T-helper 2 cell (primary cell): Measurements from ENCODE around the gene OLFM1.
A peak's percentile ranks its signal among the peaks of the same experiment; 100 is the strongest.

Experiments used
- DNase-seq, 5 experiments: peaks; one replicate each; pipeline versions ENCODE4 v3.0.0 to v3.0.0-alpha.2; 2012 to 2022
- total RNA-seq, 2 donors: gene quantifications; one replicate each; lab custom pipeline; 2026; lab: John Stamatoyannopoulos, UW

OLFM1 gene
- total RNA-seq = 0 to 0.07 reads per million in 2 donors

DNA sequence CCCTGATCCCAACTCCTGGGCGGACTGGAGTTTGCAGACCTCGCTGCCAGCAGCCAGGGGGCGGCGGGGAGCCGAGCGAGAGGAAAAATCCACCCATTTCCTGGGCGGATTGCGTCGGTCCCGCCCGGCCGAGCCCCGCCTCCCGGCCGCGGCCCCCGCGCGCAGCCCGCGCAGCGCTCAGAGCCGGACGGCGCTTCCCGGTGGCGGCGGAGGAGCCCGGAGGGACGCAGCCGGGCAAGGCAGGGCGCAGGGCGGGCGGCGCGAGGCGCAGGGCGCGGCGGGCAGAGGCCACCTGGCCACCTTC lies at the start of gene OLFM1:
Gene OLFM1, plus strand, starts transcription at position 180 of the 304 bp plus-strand sequence. CDS start 322 bp downstream, outside the sequence.
- peak in 1 of 5 experiments; percentile 14 for DNase-seq

DNA sequence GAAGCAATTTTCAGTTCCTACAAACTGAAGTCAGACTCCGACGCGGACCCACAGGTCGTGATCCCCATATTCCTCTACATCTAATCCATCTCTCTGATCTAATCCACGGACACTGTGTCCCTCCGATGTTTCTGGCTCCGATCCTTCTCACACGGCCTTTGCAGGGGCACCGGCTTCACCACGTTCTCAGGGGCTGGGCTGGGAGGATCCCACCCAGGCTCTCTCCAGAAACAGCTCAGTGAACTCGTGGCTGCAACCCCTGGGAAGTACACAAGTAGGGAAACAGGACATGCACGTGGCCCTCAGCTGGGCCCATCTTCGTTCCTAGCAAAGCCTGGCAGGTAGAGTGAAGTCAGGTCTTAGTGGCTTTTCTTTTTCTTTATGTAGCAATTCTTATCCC lies 49.1 kb upstream of the OLFM1 start:
- no peak for DNase-seq

DNA sequence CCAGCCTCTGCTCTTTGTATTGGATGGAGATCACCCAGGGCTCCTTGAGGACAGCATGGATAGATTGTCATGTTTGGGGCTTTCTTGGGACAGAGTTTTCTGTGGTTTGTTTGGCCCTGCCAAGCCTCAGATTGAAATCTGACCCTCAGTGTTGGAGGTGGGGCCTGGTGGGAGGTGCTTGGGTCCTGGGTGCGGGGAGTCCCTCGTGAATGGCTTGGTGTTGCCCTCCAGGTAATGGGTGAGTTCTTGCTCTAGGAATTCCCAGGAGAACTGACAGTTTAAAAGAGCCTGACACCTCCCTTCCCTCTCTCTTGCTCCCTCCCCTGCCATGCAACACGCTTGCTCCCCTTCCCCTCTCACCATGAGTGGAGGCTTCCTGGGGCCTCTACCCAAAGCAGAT lies 48.6 kb upstream of the OLFM1 start:
- DNase-seq = no peak

DNA sequence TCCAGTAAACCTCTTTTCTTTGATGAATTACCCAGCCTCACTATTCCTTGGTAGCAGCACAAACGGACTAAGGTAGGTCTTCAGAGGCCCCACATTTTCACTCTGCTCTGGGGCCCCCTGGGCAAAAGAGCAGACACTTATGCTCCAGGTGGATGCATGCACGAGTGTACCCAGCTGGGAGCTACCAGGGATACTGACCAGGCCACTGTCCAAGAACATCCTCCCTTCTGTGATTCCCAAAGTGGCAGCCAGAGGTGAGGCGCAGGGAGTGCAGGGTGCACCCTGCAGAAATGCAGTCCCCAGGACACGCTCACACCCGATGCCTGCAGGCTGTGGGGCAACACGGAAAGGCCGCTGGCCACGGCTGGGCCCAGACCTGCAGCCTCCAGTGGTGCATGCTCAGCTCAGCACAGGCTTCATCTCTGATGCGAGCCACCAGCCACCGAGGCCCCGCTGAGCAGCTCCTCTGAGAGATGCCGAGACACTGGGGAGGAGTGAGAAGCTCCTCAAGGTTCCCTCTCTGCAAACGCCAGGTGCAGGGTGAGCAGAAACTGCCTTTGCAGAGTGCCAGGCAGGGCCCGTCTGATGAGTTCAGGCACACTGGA lies 48.1 kb upstream of the OLFM1 start:
- no peak for DNase-seq

DNA sequence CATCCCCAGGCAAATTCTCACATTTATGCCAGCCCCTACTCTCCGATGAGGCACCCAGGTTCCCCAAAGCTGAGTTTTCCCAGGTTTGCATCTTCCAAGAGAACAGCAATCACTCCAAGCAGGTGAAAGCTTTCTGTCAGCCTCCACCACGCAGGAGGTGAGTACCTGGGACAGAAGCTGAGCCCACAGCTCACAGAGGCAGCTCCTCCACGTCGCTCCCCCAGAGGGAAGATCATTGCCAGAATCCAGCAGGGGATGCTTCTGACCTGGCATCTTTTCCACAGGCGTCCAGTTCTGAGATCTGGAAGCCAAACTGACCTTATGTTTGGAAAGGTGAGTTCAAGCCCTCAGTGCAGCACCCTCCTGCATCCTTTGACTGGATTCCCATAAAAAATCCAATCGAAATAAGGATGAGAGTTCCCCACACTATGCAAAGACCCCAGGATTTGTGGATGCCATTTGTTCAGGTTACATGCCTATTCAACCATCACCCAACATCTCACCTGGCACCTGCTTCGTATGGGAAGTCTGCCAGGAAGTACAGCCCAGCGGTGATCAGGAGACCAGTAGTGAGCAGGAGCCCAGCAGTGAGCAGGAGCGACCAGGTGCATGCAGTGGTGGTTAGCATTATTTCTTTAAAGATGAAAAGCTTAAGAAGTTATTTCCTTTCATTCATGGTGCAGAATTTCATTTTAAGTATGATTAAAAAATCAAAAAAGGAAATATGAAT lies 47.4 kb upstream of the OLFM1 start:
- DNase-seq = no peak

DNA sequence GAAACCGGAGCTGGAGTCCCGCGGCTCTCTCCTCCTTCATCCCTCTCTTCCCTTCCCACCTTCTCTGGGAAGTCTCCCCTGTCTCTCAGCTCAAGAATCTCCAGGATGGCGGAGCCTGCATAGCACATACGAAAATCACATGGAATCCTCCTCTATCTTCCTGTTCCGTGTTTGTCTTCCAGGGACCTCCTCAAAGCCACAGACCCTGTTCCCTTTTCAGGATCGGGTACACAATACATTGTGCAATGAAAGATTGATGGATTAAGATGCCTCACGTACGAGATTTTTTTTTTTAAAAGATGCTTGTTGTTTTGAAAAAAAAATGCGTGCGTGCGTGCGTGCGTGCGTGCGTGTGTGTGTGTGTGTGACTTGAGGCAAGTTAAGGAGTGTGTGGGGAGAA lies 46.6 kb upstream of the OLFM1 start:
- no peak for DNase-seq

DNA sequence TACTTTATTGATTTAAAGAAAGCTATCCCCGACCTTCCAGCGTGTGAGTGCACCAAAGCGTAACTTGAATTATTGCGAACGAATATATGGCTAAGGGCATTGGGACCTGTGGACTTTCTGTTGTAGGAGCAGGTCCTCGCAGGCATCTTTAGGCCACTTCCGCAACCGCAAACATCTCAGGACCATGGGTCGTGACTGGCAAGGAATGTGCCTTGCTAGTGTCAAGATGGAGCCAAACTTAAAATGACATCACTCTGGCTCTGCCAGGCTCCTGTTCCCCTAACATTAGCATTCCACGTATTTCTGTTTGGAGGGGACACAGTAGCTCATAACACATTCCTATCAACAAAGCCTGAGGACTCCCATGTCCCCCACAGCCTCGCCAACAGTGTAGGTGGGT lies 44.1 kb upstream of the OLFM1 start:
- DNase-seq = no peak

DNA sequence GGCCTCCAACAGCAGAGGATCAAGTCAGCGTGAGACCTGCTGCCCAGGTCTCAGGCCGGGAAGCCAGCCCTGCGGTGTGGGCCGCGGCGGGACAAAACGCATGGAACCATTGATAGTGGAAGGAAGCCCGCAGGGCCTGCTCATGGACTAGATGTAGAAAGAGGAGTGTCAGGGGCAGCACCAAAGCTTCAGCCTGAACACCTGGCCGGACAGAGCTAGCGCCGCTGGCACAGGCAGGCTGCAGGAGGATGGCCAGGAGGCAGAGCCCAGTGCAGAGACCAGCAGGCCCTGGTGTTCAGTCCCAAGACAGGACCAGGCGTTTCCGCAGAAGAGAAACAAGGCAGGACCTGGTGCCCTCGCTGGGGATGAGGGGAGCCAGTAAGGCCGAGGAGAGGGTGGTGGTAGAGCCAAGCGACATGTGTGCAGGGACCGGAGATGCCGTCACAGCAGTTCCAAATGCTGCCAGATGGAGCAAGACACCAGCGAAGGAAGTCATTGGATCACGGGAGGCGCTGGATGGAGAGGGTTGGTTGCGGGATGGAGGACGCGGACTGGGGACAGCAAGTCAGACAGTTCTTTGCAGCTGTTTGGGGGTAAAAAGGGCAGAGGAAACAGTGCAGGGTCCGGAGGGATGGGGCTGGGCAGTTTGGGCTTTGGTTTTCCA lies 42.1 kb upstream of the OLFM1 start:
- no peak for DNase-seq

DNA sequence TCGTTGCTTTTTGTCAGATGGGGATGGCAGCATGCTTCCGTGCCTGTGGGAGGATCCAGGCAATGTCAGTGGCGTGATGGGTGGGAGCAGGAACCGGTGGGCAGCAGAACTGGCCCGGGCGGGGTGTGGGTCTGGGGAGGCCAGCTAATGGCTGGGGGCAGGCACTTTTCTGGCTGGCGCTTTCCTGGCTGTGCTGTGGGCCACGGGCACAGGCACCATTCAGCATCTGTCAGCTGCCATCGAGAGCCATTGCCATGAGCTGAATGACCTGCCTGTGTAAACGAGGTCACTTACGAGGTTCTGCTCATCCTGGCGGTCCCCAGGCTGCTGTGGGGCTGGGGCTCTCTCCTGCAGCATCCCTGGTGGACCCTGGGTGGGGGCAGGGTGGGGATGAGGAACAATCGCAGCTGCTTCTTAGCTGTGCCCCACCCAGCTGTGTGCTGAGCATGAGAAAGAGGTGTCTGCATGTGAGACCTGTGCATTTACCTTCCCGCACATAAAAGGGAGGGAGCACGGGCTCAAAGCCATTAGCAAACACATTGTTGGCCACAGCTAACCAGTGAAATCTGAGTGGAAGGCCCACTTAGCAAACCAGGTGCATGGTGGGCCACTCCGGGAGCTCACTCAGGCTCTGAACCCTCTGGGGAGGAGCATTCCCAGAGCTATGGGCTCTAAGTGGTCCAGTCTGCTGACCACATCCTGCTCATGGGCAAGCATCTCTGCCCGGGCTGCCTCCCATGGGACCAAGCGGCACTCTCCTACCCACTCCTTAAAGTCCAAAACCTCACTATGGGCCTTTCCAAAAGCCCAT lies 41.3 kb upstream of the OLFM1 start:
- no peak for DNase-seq

DNA sequence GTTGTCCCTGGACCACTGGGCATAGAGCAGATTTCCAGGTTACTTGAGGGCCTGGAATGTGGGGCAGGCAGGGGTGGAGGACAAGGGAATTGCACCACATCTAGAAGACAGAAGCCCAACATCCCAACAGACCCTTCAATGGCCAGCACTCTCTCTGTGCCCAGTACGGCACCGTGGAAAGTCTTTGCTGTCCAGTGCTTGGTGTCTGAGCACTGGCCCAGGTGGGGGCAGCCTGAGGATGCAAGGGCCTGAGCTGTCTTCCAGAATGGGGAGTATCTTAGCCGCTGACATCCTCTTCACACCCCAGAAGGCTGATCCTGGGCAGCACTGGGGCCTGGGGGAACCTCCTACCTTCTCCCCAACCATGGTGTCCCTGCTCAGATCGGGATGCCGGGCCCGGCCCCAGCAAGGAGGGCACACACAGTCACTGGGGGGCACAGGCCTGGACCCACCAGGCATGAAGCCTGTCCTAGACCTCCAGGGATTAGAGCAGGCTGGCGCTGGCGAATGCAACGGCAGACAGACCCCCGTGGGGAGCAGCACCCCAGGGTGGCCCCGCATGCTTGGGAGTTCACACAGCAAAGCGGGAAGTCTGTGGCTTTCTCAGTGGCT lies 40.6 kb upstream of the OLFM1 start:
- no peak for DNase-seq

DNA sequence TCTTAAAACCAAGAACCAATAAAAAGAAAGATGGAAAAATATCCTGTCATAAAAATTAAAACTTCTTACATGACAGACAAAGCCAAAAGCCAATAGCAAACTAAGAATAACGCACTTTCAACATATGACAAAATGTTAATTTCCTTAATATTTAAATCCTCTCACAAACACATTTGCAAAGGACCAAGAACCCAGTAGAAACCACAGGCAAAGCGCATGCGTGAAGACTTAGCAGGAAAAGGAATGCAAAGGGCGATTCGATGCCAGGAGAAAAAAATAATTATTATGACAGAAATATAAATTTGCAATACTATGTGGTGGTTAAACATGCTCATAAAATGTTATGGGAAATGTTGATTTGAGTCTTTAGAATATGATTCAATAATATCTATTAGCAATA lies 39.9 kb upstream of the OLFM1 start:
- DNase-seq = no peak

DNA sequence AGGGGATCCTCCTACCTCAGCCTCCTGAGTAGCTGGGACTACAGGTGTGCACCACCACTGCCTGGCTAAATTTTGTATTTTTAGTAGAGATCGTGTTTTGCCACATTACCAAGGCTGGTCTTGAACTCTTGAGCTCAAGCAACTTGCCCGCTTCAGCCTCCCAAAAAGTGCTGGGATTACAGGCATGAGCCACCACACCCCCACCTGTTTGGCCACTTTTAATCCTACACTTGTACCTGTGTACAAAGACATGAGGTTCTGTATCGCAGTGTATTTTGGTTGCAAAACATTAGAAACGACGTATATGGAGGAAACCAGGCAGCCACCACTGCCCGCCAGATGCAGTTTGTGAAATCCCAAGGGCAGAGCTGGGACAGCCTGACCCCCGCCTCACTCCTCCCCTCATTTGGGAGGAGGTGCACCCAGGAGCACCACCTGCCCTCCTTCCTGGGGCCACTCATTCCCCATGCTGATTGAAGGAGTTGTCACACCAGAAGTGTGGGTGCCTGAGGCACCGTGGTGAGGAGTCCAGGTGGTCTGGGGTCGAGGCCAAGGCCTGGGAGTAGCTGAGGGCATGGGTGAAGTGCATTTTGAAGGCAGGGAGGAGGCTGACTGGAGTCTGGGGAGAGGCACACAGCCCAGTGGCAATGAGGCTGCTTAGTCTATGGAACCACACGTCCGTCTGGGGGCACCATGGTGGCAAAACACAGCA lies 39.3 kb upstream of the OLFM1 start:
- DNase-seq = no peak

DNA sequence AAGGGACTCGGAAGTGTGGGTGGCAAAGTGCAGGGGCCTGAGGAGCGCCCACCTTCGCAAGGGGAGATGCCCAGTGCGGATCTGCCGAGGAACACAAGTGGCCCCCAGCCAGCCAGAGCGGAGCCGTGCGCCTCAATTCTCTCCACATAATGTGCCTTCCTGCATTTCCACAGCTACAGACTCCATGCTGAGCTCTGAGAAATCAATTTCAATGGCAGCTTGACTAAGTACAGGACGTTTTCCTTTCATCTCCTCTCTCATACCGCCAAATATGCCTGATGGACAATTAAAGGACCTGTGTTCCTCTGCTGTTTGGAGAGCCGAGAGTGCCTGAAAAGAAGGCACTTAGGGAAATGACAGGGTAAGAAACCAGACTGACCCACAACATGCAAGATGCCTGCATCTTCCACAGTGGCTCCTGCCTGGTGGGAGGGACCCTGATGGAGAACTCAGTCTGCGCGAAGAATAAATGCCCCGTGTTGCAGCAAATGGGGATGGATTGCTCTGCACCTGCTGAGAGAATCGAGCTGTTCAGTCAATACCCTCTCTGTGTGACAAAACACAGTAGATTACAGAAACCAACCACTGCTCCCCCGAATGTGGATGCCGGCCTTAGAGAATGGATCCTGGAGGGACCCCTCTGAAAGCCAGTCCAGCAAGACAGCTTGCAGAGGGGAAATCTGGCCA lies 38.6 kb upstream of the OLFM1 start:
- no peak for DNase-seq

DNA sequence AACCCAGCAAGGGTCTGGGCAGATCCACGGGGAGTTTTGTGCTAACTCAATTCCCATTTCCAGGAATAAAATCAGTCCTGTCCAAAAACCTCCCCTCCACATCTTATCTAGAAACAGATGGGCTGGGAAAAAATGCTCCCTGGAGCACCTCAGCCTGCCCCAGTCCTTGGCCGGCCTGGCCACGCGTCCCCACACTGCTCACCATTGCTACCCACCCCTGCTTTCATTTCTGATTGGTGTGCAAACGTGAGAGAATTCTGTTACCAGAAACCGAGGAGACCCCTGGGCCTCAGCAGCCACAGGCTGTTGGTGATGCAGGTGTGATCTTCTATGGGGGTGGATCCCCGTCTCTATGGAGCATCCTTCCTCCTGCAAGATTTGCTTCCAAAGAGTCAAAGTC lies 38.0 kb upstream of the OLFM1 start:
- no peak for DNase-seq

DNA sequence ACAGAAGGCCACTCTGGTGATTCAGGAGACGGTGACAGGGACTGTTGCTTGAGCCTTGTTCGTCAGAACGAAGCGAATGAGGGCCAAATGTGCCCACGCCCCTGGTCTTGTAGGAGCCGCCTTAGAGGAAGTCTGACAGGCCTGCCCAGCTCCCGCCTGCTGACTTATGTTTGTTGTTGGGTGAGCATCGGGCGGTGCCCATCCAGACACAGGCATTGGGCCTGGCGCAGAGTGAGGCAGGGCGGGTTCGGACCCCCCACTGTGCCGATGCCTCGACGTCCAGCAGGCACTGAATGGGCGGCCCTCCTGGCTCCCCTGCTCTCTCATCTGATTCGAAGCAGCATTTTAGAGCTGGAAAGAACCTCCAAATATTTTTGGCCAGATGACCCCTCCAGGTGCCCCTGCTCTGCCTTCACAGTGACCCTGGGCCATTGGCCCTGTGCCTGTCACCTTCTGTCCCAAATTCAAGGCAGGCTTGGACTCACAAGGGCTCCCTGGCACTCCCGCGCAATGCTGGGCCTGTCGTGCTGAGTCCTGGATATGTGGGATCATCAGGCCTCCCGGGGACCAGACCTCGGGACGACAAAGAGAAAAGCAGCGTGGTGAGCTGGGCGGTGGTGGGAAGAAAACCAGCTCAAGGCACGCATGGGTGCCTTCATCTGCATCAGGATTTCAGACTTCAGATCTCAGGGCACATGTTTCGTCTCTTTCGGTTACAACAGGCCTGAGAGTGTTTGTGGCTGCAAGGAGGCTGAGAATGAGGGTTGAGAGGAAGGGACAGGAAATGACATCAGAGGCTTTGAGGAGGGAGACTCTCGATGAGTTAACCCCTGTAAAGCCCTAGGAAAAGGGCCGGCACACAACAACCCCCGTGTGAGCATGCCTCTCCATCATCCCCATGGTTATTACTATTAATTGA lies 37.1 kb upstream of the OLFM1 start:
- no peak for DNase-seq

DNA sequence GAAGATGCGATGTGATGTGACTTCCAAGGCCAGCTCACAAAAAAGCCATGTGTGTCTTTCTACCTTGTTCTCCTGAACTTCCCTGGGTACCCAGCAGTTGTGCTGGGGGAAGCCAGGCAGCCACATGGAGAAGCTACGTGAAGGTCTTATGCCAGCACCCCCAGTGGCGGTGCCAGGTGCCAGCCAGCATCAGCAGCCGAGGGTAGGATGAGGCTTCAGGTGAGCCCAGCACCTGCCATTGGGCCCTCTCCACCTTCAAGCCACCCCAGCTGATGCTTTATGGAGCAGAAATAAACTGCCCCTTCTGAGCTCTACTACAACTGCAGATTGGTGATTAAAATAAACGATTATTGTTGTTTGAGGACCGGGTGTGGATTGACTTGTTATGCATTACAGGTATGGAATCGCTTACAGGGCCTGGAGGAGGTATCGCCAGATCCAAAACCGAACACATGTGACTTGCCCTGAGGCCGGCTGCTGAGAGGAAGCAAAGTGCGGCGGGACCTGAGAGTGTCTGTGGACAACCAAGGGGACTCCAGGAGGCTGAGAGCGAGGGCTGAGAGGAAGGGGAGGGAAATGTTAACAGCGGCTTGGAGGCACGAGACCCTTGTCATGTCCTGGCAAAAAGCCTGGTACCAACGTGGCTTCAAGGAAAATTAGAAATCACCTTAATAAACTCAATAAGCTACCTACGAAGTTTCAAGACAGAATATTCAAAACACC lies 36.0 kb upstream of the OLFM1 start:
- no peak for DNase-seq

DNA sequence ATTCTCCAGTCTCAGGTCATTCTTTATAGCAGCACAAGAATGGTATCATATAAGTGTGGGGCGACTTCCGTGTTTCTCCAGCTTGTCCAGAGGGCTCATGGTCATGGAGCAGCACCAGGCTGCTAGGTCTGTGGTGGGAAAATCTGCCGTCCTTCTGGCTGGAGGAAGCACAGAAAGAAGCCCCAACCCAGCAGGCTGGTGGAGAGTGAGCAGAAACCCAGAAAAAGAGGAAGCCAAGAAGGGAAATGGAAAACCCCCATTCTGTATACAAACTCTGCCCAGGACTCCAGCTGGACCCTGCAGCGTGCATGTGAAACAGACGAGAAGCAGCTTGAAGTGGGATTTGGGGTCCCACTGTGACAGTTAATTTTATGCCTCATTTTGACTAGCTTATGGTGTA lies 34.3 kb upstream of the OLFM1 start:
- no peak for DNase-seq

DNA sequence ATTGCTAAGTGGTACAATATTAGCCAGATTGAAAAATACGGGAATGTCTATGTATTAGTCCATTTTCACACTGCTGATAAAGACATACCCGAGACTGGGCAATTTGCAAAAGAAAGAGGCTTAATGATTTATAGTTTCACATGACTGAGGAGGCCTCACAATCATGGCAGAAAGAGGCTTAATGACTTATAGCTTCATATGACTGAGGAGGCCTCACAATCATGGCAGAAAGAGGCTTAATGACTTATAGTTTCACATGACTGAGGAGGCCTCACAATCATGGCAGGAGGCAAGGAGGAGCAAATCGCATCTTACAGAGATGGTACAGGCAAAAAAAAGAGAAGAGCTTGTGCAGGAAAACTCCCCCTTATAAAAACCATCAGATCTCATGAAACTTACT lies 32.3 kb upstream of the OLFM1 start:
- no peak for DNase-seq

DNA sequence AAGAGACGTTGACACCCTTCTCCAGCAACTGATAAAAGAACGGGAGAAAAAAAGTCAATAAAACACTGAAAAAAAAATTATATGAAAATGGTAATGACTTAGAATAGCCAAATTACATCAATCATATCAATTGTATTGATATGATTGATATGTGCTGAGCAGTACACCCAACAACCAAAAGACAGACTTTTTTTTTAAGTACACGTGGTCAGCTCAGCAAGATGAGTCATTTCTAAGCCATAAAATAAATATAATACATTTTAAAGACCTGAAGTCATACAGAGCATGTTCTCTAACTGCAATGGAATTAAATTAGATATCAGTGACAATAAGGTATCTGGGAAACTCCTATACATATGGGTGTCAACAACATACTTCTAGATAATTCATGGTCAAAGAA lies 30.9 kb upstream of the OLFM1 start:
- DNase-seq = no peak
